Breast epithelium (tissue), 3 donors: ENCODE measurements around the gene TRPV6.

Source experiments
- CTCF ChIP-seq, 3 donors: fragments of 450-650 bp; IDR thresholded peaks; one replicate each; pipeline ENCODE4 v1.5.1; 2016 to 2017; ENCODE audit warnings: antibody characterized with exemption in 3 of 3, mild to moderate bottlenecking in 3 of 3, moderate library complexity in 3 of 3
- POLR2AphosphoS5 ChIP-seq, 3 donors: sonication (generic); formaldehyde crosslinking; IDR thresholded peaks; one replicate each; pipeline ENCODE4 v1.6.1; 2017; ENCODE audit warnings: antibody characterized with exemption in 3 of 3

- TF ChIP-seq POLR2AphosphoS5 (IDR thresholded peaks at IDR 0.05) = no peak
- no peak for TF ChIP-seq CTCF (IDR thresholded peaks at IDR 0.05)
These were observed 41.7 kb upstream of the TRPV6 start for GRCh38 chr7:142927085-142927745.
